Stimulated activated CD4-positive, alpha-beta T cell treated with anti-CD3 and anti-CD28 coated beads, Interleukin-12 subunit alpha, Interleukin-12 subunit beta, amount 100 ng/mL, for 48 hours (primary cell): Measurements from ENCODE around the gene PRKAR1B.
"Not testable (repeated sequence)": the region's sequence is repeated elsewhere in the genome, so short reads cannot be mapped to it uniquely, and the experiment has no call there.

Source experiments
- DNase-seq, 3 donors: peaks; one replicate each; pipeline ENCODE4 v3.0.0-alpha.2; 2020; ENCODE audit warnings: low read depth in 2 of 3, low spot score in 1 of 3

PRKAR1B gene

GRCh38 chr7:651032-651728 lies 75.9 kb downstream of the PRKAR1B start:
- peak in 1 of 3 donors; percentile 15 for DNase-seq

GRCh38 chr7:650339-651031 lies 76.6 kb downstream of the PRKAR1B start:
- no peak for DNase-seq

GRCh38 chr7:646951-647350 lies 80.1 kb downstream of the PRKAR1B start:
- DNase-seq: no peak

DNA sequence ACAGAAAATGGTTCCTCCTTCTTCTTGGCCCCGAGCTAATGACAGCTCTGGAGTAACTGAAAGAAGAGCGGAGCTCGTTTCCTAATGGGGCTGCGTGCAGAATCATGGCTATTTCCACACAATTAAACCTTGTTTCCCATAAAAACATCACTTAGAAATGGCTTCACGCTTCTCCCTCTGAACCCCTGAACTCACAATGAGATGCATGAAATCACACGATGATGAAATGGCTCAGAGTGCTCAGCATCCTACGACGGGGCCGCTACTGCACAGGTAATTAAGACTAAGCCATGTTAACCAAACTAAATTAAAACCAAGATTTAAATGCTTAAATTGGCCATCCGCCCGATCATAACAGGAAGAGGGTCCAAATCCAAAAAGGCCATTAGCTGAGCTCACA lies 80.6 kb downstream of the PRKAR1B start:
- no peak for DNase-seq

DNA sequence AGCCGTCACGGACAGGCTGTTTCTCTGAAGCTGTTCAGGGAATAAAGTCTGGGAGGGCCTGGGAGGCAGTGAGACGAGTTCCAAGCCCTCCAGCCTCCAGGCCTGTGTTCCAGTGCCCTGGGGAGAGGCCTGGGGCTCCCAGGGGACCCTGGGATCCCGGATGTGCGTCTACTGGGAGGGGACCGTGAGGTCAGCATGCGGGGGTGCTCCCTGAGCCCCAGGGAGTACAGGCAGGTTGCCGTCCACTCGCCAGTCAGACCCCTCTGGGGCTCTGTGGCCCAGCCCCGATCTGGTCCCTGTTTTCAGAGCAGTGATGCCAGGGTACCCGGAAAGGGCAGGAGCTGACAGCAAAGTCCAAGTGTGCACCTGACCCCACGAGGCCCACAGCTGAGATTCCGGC lies 81.5 kb downstream of the PRKAR1B start:
- no peak for DNase-seq

DNA sequence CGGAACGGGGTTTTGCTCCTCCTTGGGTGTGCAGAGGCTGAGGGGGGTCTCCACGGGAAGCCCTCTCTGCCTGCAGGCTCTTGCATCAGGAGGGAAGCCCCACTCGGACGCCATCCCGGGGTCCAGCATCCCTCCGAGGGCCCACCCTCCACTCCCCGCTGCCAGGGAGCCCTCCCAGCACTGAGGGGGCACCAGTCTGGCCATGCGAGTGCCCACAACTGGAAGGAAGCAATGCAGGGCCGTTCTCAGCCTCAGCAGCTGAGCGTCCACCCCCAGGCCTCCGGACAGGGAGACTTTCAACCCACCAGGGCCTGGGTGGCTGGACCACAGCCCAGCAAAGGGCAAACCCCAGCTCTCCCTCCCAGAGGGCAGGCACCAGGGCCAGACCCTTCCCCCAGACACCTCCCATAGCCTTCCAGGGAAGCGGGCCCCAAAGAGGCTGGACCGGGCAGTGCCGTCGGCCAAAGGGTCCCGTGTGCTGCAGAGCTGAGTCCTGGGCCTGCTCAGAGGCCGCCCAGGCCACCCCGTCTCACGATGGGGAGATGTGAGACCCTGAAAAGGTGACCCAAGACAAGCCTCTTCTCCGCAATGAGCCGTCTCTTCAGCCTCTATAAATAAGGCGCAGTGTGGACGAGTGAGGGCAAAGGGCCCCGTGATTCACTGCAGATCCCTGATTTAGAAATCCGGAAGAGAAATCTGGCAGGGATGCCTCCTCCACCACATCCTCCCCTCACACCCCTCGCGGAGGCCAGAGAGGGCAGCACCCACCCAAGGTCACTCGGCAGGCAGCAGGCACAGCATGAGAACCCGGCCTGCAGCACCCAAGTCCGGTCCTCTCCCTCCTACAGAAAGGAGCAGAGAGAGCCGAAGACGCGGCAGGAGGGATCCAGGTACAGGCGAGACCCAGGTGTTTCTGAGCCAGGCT lies 82.4 kb downstream of the PRKAR1B start:
- no peak for DNase-seq

GRCh38 chr7:641966-642365 lies 85.1 kb downstream of the PRKAR1B start:
- DNase-seq: no peak

DNA sequence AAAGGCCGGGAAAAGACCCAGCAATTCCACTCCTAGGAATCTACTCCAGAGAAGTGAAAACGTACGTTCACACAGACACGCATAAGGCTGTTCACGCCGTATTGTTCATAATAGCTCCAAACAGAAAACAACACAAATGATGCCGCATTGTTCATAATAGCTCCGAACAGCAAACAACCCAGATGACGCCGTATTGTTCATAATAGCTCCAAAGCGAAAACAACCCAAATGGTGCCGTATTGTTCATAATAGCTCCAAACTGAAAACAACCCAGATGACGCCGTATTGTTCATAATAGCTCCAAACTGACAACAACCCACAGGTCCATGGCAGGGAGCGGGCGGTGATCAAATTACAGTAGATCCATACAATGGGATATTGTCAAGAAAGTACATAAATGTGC lies 85.8 kb downstream of the PRKAR1B start:
- DNase-seq: no peak

DNA sequence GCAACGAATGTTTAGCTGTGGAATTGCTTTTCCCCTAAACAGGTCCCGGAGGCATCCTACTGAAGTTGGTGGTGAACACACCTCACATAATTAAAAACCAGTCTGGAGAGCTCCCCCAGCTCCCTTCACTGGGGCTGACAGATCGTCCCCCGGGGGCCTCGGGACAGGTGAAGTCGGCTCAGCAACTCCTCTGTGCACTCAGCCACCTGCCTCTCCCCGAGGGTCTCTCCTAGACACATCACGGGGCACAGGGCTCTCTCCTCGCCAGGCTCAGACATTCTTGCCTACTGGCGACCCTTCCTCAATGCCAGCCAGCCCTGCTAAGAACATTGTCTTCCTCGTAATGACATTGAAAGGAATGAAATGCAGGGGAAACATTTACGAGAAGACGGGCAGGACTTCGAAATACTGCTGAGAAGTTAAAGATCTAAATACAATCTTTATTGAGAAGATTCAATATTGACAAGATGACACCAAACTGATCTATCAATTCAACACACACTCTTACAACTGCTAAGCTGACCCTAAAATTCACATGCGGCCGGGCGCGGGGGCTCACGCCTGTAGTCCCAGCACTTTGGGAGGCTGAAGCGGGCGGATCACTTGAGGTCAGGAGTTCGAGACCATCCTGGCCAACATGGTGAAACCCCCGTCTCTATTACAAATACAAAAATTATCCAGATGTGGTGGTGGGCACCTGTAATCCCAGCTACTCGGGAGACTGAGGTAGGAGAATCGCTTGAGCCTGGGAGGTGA lies 88.6 kb downstream of the PRKAR1B start:
- no peak for DNase-seq

DNA sequence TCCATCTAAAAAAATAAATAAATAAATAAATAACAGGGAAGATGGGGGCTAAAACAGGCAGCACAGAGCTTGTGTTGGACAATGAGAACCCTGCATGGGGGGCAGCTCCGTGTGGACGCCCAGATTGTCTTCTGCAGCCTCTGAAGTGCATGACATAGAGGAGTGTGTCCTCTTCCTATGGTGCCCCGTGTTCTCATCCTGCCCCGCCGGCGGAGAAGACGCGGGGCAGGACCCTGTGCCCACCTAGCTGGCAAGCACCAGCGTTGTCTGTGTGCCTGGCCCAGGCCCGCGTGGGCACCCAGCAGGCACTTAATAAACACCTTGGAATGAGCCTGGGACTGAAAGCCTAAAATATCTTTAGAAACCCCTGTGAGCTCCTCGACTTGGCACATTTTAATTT lies 89.3 kb downstream of the PRKAR1B start:
- no peak for DNase-seq

DNA sequence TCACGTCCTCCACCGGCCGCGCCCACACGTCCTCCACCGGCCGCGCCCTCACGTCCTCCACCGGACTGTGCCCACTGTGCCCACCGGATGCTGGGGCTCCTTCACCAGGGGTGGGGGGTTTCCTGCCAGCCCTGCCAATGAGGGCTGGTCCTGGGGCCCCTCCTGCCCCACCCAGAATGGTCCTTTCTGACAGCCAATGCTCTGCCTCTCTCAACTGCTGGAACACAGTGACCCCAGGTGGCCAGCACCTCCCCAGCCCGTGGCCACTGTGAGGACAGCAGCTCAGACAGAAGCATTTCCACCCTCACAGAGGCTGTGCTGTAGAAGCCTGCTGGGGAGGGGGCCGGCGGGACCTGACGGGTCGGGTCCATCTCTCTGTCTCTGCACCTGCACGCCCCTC lies 90.7 kb downstream of the PRKAR1B start:
- DNase-seq: no peak

DNA sequence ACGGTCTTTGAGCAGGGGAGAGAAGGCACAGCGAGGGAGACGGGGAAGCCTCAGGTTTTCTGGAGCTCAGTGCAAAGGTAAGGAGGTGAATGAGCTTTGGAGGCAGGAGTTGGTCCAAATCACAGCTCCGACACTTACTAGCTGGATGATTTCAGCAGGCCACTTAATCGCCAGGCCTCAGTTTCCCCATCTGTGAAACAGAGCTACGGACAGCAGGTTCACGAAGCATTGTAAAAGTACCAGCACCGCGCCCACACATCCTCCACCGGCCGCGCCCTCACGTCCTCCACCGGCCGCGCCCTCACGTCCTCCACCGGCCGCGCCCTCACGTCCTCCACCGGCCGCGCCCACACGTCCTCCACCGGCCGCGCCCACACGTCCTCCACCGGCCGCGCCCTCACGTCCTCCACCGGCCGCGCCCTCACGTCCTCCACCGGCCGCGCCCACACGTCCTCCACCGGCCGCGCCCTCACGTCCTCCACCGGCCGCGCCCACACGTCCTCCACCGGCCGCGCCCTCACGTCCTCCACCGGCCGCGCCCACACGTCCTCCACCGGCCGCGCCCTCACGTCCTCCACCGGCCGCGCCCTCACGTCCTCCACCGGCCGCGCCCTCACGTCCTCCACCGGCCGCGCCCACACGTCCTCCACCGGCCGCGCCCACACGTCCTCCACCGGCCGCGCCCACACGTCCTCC lies 91.2 kb downstream of the PRKAR1B start:
- DNase-seq: not testable (repeated sequence)

DNA sequence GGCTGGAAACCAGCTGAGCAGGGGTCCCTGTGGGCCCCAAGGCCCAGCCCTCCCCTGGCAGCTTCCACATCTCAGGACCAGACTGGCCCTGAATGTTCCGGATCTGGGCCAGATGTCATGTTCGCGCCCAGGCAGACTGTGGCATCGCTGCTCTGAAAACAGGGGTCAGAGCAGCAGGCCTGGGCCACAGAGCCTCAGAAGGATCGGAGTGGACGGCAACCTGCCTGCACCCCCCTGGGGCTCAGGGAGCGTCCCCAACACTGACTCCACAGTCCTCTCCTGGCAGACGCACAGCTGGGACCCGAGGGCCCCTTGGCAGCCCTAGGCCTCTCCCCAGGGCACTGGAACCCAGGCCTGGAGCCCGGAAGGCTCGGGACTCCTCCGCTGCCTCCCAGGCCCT lies 91.9 kb downstream of the PRKAR1B start:
- DNase-seq: no peak

DNA sequence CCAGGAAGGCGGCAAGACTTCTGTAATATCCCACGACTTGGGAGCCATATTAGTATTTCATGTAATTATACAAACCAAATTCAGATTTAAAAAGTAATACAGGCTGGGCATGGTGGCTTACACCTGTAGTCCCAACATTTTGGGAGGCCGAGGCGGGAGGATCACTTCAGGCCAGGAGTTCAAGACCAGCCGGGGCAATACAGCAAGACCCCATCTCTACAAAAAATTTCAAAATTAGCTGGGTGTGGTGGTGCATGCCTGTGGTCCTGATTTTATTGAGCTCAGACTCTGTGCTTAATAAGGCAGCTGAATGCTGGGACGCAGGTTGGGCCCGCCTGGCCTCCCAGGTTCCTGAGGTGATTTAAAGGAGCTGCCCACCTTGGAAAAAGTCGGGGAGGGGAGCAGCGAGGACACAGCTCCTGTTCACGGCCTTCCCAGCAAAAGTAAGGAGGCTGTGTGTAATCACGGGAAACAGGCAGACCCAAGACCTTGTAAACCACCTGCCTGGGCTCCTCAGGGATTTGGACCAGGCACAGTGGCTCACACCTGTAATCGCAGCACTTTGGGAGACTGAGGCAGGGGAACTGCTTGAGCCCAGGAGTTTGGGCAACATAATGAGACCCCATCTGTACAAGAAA lies 93.6 kb downstream of the PRKAR1B start:
- DNase-seq: no peak

DNA sequence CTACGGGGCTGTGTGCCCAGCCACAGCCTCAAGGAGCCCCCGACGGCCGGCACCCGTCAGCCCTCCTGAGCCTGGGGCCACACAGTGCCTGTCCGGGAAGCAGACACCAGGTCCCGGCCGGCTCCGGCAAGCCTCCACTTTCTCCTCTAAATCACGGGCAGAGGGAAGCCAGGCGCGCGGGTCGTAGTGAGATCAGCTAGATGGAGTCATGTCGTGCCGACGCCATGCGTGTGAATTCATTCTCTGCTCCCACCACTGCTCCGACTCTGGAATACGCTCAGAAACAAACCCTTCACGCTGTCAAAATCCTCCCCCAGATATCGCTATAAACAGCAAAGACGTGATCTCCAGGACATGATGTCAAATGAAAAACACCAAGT lies 94.3 kb downstream of the PRKAR1B start:
- no peak for DNase-seq

DNA sequence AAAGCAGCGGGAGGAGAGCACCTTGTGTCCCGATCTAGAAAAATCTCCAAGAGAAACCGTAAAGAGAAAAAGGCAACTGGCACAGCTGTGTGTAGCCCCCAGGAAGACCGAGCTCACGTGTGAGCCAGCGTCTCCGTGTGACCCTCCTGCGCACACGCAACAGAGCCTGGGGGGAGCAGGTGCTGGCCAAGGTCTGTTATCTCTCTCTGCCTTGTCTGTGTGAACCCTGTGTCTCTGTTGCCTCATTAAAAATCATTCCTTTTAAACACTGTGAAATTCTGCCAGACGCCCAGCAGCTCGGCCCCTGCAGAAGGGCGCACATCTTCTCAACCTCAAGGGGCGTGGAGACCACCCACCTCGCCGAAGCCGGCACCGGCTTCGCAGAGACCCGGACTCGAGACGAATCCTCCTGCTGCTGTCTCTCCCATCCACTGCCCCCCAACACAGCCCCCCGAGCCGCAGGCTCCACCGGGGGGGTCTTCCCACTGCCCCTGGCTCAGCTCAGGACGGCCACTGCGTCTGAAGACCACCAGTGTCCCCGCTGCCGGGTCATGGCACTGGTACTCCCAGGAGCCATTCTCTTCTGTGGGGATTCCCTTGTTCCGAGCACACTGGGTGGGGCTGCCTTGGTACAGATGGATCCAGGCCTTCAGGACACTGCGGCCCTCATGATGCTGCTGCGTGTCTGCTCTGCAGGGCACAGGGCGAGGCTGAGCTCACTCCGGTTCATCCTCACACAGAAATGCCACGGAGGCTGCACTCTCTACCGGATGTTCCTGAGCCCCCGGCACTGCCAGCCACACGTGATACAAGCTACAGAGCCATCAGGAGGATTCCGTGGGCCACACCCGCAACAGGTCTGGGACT lies 94.9 kb downstream of the PRKAR1B start:
- DNase-seq: no peak

DNA sequence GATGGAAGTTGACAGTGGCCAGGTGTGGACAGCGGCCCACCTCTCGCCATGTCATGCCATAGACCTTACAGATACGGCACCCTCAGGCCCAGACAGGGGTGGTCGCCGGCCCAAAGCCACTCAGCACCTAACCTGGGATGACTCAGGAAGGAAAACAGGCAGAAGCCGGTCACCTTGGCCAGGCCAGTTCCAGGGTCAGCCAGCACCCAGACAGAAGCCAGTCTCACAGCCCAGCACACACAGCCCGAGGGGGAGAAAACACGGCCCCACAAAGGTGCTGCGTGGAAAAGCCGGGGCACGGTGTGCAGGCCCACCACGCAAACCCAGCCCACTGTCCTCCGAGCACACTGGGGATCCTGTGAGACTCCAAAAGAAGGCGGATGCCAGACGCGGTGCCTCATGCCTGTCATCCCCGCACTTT lies 95.8 kb downstream of the PRKAR1B start:
- DNase-seq: no peak

DNA sequence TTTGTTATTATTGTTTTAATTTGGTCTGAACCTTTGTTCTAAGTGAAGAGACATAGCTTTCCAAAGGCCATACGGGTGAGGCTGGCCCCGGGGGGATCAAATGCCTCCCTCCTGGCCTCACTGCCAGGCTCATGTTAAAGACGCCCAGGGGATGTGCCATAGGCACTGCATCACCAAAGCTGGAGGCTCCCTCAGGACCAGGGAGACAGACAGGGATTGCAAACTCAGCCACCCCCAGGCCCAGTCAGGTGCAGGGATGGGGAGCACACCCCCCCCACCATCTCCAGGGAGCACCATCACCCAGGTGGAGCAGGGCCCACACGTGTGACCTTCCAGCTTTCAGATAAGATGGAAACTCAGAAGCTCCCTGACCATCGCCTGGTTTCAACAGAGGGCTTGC lies 96.5 kb downstream of the PRKAR1B start:
- DNase-seq: no peak

DNA sequence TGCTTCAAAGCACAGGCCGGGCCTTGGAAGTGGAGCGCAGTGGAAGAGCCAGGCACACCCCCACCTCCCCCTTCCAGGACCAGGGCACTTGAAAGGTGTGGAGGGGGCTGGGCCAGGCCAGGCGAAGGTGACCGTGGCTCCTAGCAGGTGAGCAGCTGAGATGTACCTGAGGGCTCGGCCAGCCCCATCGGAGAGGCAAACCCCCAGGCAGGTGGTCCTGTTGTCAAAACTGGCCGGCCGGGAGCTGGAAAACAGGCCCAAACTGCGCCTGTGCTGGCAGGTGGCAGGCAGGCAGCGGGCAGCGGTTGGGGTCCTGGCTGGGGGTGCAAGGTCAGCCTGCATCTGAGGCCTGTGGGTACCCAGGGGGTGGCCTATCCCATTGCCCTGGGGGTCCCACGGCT lies 97.0 kb downstream of the PRKAR1B start:
- no peak for DNase-seq
